Measurements from ENCODE around the gene TMEM229B. TPM values are rescaled to one million over a fixed set of nuclear protein-coding genes. Genes with fewer than 3 reads are reported as not detected.

TMEM229B gene
- total RNA-seq, 1 donor from 2014 or later, result 1.8 TPM

- H3K4me3 Mint-ChIP-seq, result no peak overlapping the region
- H3K36me3 Mint-ChIP-seq (ENCODE audit: low read depth), result no peaks in the 10 kb centered on the region
- intact Hi-C loops (cut with micrococcal nuclease), result no loop called here
- DNase-seq (ENCODE audit: low spot score), result no peak
- no peaks in the 10 kb centered on the region for H3K9me3 Mint-ChIP-seq
- H3K27ac Mint-ChIP-seq, result no peak overlapping the region
- peaks cover 26% of the 10 kb centered on the region for H3K27me3 Mint-ChIP-seq (ENCODE audit: insufficient read depth)
- no peaks in the 10 kb centered on the region for H3K4me1 Mint-ChIP-seq (ENCODE audit: low read depth)
These were observed 52.3 kb downstream of the TMEM229B start for GRCh38 chr14:67436006-67436866.

DNA sequence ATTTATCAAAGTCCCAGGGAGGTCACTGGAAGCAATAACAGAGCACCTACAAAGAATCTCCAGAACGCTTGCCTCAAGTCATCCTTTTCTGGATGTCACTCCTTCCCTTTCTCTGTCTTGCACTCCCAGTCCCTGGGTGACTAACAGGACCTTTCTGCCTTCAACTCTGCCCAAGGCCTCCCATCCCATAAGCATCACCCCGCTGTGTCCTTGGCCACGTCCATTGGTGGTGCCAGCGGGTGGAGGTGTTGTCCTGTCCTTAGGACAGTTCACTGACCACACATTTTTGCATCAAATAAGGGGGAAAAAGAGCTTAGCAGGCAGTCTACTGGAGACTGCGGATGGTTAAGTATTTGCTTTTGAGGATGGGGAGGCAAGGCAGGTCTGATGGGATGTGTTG is 52.9 kb downstream of the TMEM229B start:
- intact Hi-C loops (cut with micrococcal nuclease), result no loop called here
- Mint-ChIP-seq H3K4me3 (no peak overlapping the region), H3K27me3 (ENCODE audit: insufficient read depth) (peaks cover 27% of the 10 kb centered on the region), H3K27ac (no peak overlapping the region), H3K9me3 (no peaks in the 10 kb centered on the region), H3K4me1 (ENCODE audit: low read depth) (no peaks in the 10 kb centered on the region), H3K36me3 (ENCODE audit: low read depth) (no peaks in the 10 kb centered on the region)
- DNase-seq (ENCODE audit: low spot score), result no peak

- Mint-ChIP-seq H3K4me3 (no peak overlapping the region), H3K4me1 (ENCODE audit: low read depth) (peaks cover 3% of the 10 kb centered on the region), H3K27ac (no peak overlapping the region), H3K9me3 (no peaks in the 10 kb centered on the region), H3K36me3 (ENCODE audit: low read depth) (no peaks in the 10 kb centered on the region), H3K27me3 (ENCODE audit: insufficient read depth) (peaks cover 27% of the 10 kb centered on the region)
- no peak for DNase-seq (ENCODE audit: low spot score)
- intact Hi-C loops (cut with micrococcal nuclease), result no loop called here
These were observed 56.4 kb downstream of the TMEM229B start for GRCh38 chr14:67432050-67432564.

- H3K4me1 Mint-ChIP-seq (ENCODE audit: low read depth), result peaks cover 7% of the 10 kb centered on the region
- H3K27me3 Mint-ChIP-seq (ENCODE audit: insufficient read depth), result peaks cover 26% of the 10 kb centered on the region
- H3K4me3 Mint-ChIP-seq, result no peak overlapping the region
- H3K36me3 Mint-ChIP-seq (ENCODE audit: low read depth), result no peaks in the 10 kb centered on the region
- intact Hi-C loops (cut with micrococcal nuclease), result no loop called here
- H3K27ac Mint-ChIP-seq, result no peak overlapping the region
- H3K9me3 Mint-ChIP-seq, result no peaks in the 10 kb centered on the region
- DNase-seq (ENCODE audit: low spot score), result no peak
These were observed 58.9 kb downstream of the TMEM229B start for GRCh38 chr14:67429510-67430205.

- Mint-ChIP-seq H3K27ac (no peak overlapping the region), H3K4me1 (ENCODE audit: low read depth) (peaks cover 7% of the 10 kb centered on the region), H3K27me3 (ENCODE audit: insufficient read depth) (peaks cover 27% of the 10 kb centered on the region), H3K4me3 (no peak overlapping the region), H3K9me3 (no peaks in the 10 kb centered on the region), H3K36me3 (ENCODE audit: low read depth) (no peaks in the 10 kb centered on the region)
- DNase-seq (ENCODE audit: low spot score), result no peak
- intact Hi-C loops (cut with micrococcal nuclease), result no loop called here
These were observed 60.0 kb downstream of the TMEM229B start for GRCh38 chr14:67428501-67429031.

DNA sequence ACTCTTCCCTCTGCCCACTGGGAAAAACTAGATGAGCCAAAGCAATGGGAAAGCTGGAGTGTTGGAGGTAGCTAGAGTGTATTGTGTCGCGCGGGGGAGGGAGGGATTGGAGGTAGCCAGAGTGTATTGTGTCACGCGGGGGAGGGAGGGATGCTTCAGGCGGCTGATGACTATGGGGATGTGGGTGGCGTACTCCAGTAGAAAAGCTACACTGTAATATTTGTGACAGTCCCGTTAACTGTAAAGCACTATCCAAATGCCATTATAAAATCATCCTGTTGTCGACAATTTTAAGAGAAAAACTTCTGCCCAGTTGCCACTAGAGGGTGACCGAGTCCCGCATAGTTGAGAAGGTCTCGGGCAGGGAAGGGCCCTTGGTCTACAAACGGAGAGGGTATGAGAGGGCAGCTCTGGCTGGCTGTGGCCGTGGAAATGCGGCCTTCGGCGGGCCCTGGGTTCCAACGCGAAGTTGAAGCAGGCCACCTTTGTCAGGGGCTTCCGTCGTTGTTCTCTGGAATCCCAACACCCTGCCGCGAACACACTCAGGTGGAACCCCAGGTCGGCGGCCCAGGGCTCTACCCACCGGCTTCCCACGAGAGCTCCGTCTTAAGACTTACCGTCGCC is 61.4 kb downstream of the TMEM229B start:
- Mint-ChIP-seq H3K27me3 (ENCODE audit: insufficient read depth) (peaks cover 27% of the 10 kb centered on the region), H3K4me3 (no peak overlapping the region)

DNA sequence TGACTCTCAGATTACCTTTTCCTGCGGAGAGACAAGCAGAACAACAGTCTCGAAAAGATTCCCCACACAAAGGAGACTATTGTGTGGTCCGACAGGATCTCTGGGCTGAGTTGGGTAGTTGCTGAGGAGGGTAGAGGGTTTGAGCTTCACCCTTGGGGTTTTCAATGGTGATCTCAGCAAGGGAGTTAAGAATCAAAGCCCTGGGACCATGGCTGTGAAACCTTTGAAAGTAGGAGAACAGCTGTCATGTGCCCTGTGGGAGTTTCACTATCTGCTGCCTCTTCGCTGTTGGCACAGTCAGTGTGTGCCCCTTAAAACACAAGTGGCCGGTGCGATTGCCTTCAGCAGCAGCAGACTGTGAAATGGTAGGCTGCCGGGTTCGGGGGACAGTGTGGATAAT is 62.4 kb downstream of the TMEM229B start:
- intact Hi-C loops (cut with micrococcal nuclease), result loop anchor here (2.0 kb wide), 1 partner anchor 101 kb away; no protein-coding TSS in a partner anchor
- H3K4me3 Mint-ChIP-seq, result no peak overlapping the region
- H3K27me3 Mint-ChIP-seq (ENCODE audit: insufficient read depth), result peaks cover 29% of the 10 kb centered on the region
- peaks cover 7% of the 10 kb centered on the region for H3K4me1 Mint-ChIP-seq (ENCODE audit: low read depth)
- H3K9me3 Mint-ChIP-seq, result no peaks in the 10 kb centered on the region
- H3K27ac Mint-ChIP-seq, result no peak overlapping the region
- no peaks in the 10 kb centered on the region for H3K36me3 Mint-ChIP-seq (ENCODE audit: low read depth)
- no peak for DNase-seq (ENCODE audit: low spot score)

More for the DNA sequence above, 61.4 kb downstream of the TMEM229B start:
- Mint-ChIP-seq H3K36me3 (ENCODE audit: low read depth) (no peaks in the 10 kb centered on the region), H3K9me3 (no peaks in the 10 kb centered on the region), H3K27ac (no peak overlapping the region), H3K4me1 (ENCODE audit: low read depth) (peaks cover 7% of the 10 kb centered on the region)
- peak; percentile 61 for DNase-seq (ENCODE audit: low spot score)
- intact Hi-C loops (cut with micrococcal nuclease), result loop anchor here (1.0 to 2.0 kb wide), 4 partner anchors 100 to 277 kb away; no protein-coding TSS in a partner anchor

GRCh38 chr14:67425608-67426007 is 62.9 kb downstream of the TMEM229B start:
- peaks cover 7% of the 10 kb centered on the region for H3K4me1 Mint-ChIP-seq (ENCODE audit: low read depth)
- no peaks in the 10 kb centered on the region for H3K9me3 Mint-ChIP-seq
- intact Hi-C loops (cut with micrococcal nuclease), result loop anchor here (2.0 kb wide), 1 partner anchor 101 kb away; no protein-coding TSS in a partner anchor
- H3K27me3 Mint-ChIP-seq (ENCODE audit: insufficient read depth), result peaks cover 26% of the 10 kb centered on the region
- DNase-seq (ENCODE audit: low spot score), result no peak
- H3K27ac Mint-ChIP-seq, result no peak overlapping the region
- no peaks in the 10 kb centered on the region for H3K36me3 Mint-ChIP-seq (ENCODE audit: low read depth)
- H3K4me3 Mint-ChIP-seq, result no peak overlapping the region

DNA sequence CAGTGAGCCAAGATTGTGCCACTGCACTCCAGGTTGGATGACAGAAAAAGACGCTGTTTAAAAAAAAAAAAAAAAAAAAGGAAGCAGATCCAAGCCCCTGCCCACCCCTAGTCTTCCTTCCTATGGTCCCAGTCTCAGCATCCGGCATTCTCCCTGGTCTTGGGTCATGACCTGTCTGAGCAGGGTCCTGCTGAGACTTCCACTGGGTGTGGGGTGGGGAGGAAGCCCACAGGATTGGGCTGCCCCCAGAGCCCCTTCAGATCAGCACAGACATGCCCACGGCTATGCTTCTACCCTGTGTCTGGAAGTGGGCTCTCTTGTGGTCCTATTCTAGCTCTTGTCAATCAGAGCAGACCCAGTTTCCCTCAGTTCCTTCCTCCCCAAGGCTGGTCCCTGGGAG is 64.0 kb downstream of the TMEM229B start:
- Mint-ChIP-seq H3K4me3 (no peak overlapping the region), H3K27me3 (ENCODE audit: insufficient read depth) (peaks cover 26% of the 10 kb centered on the region), H3K27ac (no peak overlapping the region), H3K36me3 (ENCODE audit: low read depth) (no peaks in the 10 kb centered on the region), H3K9me3 (no peaks in the 10 kb centered on the region), H3K4me1 (ENCODE audit: low read depth) (peaks cover 7% of the 10 kb centered on the region)
- intact Hi-C loops (cut with micrococcal nuclease), result no loop called here
- no peak for DNase-seq (ENCODE audit: low spot score)

- H3K36me3 Mint-ChIP-seq (ENCODE audit: low read depth), result no peaks in the 10 kb centered on the region
- no peak for DNase-seq (ENCODE audit: low spot score)
- H3K27ac Mint-ChIP-seq, result no peak overlapping the region
- peaks cover 26% of the 10 kb centered on the region for H3K27me3 Mint-ChIP-seq (ENCODE audit: insufficient read depth)
- peaks cover 7% of the 10 kb centered on the region for H3K4me1 Mint-ChIP-seq (ENCODE audit: low read depth)
- H3K9me3 Mint-ChIP-seq, result no peaks in the 10 kb centered on the region
- H3K4me3 Mint-ChIP-seq, result no peak overlapping the region
- intact Hi-C loops (cut with micrococcal nuclease), result no loop called here
These were observed 65.1 kb downstream of the TMEM229B start for GRCh38 chr14:67423424-67423823.

- Mint-ChIP-seq H3K27me3 (ENCODE audit: insufficient read depth) (peaks cover 21% of the 10 kb centered on the region), H3K9me3 (no peaks in the 10 kb centered on the region), H3K4me1 (ENCODE audit: low read depth) (no peaks in the 10 kb centered on the region), H3K27ac (no peak overlapping the region), H3K4me3 (no peak overlapping the region), H3K36me3 (ENCODE audit: low read depth) (no peaks in the 10 kb centered on the region)
- intact Hi-C loops (cut with micrococcal nuclease), result no loop called here
- no peak for DNase-seq (ENCODE audit: low spot score)
These were observed 66.9 kb downstream of the TMEM229B start for GRCh38 chr14:67421356-67422224.
